H9 (cell line): ENCODE data around the gene ILK. TPM values are rescaled to one million over a fixed set of nuclear protein-coding genes. Genes with fewer than 3 reads are reported as not detected.

Source experiments
- DNase-seq: peaks from one replicate; pipeline ENCODE4 v3.0.0-alpha.2; 2017
- H2AFZ ChIP-seq: one replicate; pipeline ENCODE4 v1.6.1; 2013; ENCODE audit warnings: mild to moderate bottlenecking, low read length, control low read depth, moderate library complexity
- H2AK5ac ChIP-seq: 2 replicates; pipeline ENCODE4 v1.6.1; 2013; ENCODE audit warnings: low read length, control low read depth, mixed read lengths; ENCODE audit not compliant: insufficient read length
- H2BK120ac ChIP-seq: one replicate; pipeline ENCODE4 v1.6.1; 2013; ENCODE audit warnings: low read depth, mild to moderate bottlenecking, low read length, control low read depth, inconsistent platforms; ENCODE audit not compliant: poor library complexity, severe bottlenecking
- H2BK12ac ChIP-seq: 2 replicates; pipeline ENCODE4 v1.6.1; 2013; ENCODE audit warnings: low read length, control low read depth, mixed read lengths, low read depth; ENCODE audit not compliant: insufficient read length
- H2BK15ac ChIP-seq: 2 replicates; pipeline ENCODE4 v1.6.1; 2013; ENCODE audit warnings: low read depth, low read length, control low read depth
- H2BK20ac ChIP-seq: one replicate; pipeline ENCODE4 v1.6.1; 2013; ENCODE audit warnings: low read depth, mild to moderate bottlenecking, low read length, control low read depth, inconsistent platforms; ENCODE audit not compliant: poor library complexity, severe bottlenecking
- H2BK5ac ChIP-seq: 2 replicates; pipeline ENCODE4 v1.6.1; 2013; ENCODE audit warnings: low read length, control low read depth, mixed read lengths; ENCODE audit not compliant: insufficient read length
- H3K14ac ChIP-seq: 2 replicates; pipeline ENCODE4 v1.6.1; 2013; ENCODE audit warnings: low read length, control low read depth; ENCODE audit not compliant: insufficient read depth
- H3K18ac ChIP-seq: 2 replicates; pipeline ENCODE4 v1.6.1; 2013; ENCODE audit warnings: low read depth, mild to moderate bottlenecking, mixed read lengths, low read length, control low read depth; ENCODE audit not compliant: insufficient read length
- H3K23ac ChIP-seq: 2 replicates; pipeline ENCODE4 v1.6.1; 2013; ENCODE audit warnings: low read length, control low read depth, mixed read lengths, low read depth; ENCODE audit not compliant: insufficient read length
- H3K23me2 ChIP-seq: 2 replicates; pipeline ENCODE4 v1.6.1; 2013; ENCODE audit warnings: low read depth, mild to moderate bottlenecking, mixed read lengths, low read length, control low read depth; ENCODE audit not compliant: insufficient read length, poor library complexity, severe bottlenecking
- H3K27ac ChIP-seq: 2 replicates; pipeline ENCODE4 v1.5.1; 2013; ENCODE audit warnings: low read length, control low read depth, mixed read lengths, low read depth; ENCODE audit not compliant: insufficient read length
- H3K27me3 ChIP-seq: 2 replicates; pipeline ENCODE4 v1.6.1; 2013; ENCODE audit warnings: low read length, control low read depth, inconsistent platforms; ENCODE audit not compliant: insufficient read depth
- H3K4ac ChIP-seq: 2 replicates; pipeline ENCODE4 v1.6.1; 2013; ENCODE audit warnings: low read depth, mild to moderate bottlenecking, control low read depth, inconsistent platforms, low read length, moderate library complexity
- H3K4me1 ChIP-seq: 2 replicates; pipeline ENCODE4 v1.6.1; 2013; ENCODE audit warnings: low read length, control low read depth, inconsistent platforms; ENCODE audit not compliant: insufficient read depth
- H3K4me2 ChIP-seq: 2 replicates; pipeline ENCODE4 v1.6.1; 2013; ENCODE audit warnings: low read length, control low read depth, mixed read lengths; ENCODE audit not compliant: insufficient read length, insufficient read depth
- H3K56ac ChIP-seq: 2 replicates; pipeline ENCODE4 v1.6.1; 2013; ENCODE audit warnings: low read depth, mild to moderate bottlenecking, mixed read lengths, low read length, control low read depth; ENCODE audit not compliant: insufficient read length
- H3K79me1 ChIP-seq: 2 replicates; pipeline ENCODE4 v1.6.1; 2013; ENCODE audit warnings: low read depth, mild to moderate bottlenecking, moderate library complexity, low read length, control low read depth, inconsistent platforms; ENCODE audit not compliant: insufficient read depth, poor library complexity, severe bottlenecking
- H3K79me2 ChIP-seq: 2 replicates; pipeline ENCODE4 v1.6.1; 2013; ENCODE audit warnings: low read length, control low read depth, inconsistent platforms; ENCODE audit not compliant: insufficient read depth
- H3K9ac ChIP-seq: 2 replicates; pipeline ENCODE4 v1.6.1; 2013; ENCODE audit warnings: low read length, control low read depth, mixed read lengths; ENCODE audit not compliant: insufficient read length; ENCODE audit errors: extremely low read depth
- H3K9me3 ChIP-seq: one replicate; pipeline ENCODE4 v1.6.1; 2013; ENCODE audit warnings: low read depth, low read length, inconsistent platforms; ENCODE audit not compliant: control insufficient read depth
- H3T11ph ChIP-seq: one replicate; pipeline ENCODE4 v1.6.1; 2013; ENCODE audit warnings: mild to moderate bottlenecking, low read length, control low read depth, inconsistent platforms
- H4K20me1 ChIP-seq: one replicate; pipeline ENCODE4 v1.6.1; 2013; ENCODE audit not compliant: control insufficient read depth, insufficient read length, insufficient read depth
- H4K5ac ChIP-seq: 2 replicates; pipeline ENCODE4 v1.6.1; 2013; ENCODE audit warnings: low read depth, mild to moderate bottlenecking, mixed read lengths, low read length, control low read depth; ENCODE audit not compliant: insufficient read length
- H4K8ac ChIP-seq: replicated peaks from 2 replicates; pipeline ENCODE4 v1.6.1; 2013; ENCODE audit warnings: low read length, control low read depth, mixed read lengths, low read depth; ENCODE audit not compliant: insufficient read length
- H4K91ac ChIP-seq: 2 replicates; pipeline ENCODE4 v1.6.1; 2013; ENCODE audit warnings: low read depth, mild to moderate bottlenecking, moderate library complexity, mixed read lengths, low read length, control low read depth; ENCODE audit not compliant: insufficient read length
- H3K27ac Mint-ChIP-seq, 3 experiments: 2 replicates in 2 of 3; 3 replicates in 1 of 3; pipeline ENCODE4 v1.8.0; 2020 to 2021; ENCODE audit warnings: mixed read lengths in 3 of 3, mild to moderate bottlenecking in 1 of 3, moderate library complexity in 1 of 3
- H3K27me3 Mint-ChIP-seq: 2 replicates; pipeline ENCODE4 v1.8.0; 2021; ENCODE audit warnings: low read depth, mild to moderate bottlenecking, moderate library complexity, mixed read lengths
- H3K36me3 Mint-ChIP-seq, 3 experiments: 2 replicates in 2 of 3; 3 replicates in 1 of 3; pipeline ENCODE4 v1.8.0; 2020 to 2021; ENCODE audit warnings: low read depth in 3 of 3, mixed read lengths in 3 of 3; ENCODE audit not compliant: insufficient read depth in 1 of 3
- H3K4me1 Mint-ChIP-seq, 2 experiments: 2 replicates each; pipeline ENCODE4 v1.8.0; 2020; ENCODE audit warnings: mixed read lengths in 2 of 2
- H3K4me3 Mint-ChIP-seq, 2 experiments: 2 replicates in 1 of 2; 3 replicates in 1 of 2; pipeline ENCODE4 v1.8.0; 2020 to 2021; ENCODE audit warnings: mild to moderate bottlenecking in 2 of 2, mixed read lengths in 2 of 2, moderate library complexity in 1 of 2
- H3K9me3 Mint-ChIP-seq, 2 experiments: 2 replicates in 1 of 2; 3 replicates in 1 of 2; pipeline ENCODE4 v1.8.0; 2020; ENCODE audit warnings: mild to moderate bottlenecking in 2 of 2, mixed read lengths in 2 of 2, moderate library complexity in 1 of 2
- CTCF ChIP-seq: fragments of 200-600 bp; sonication (generic); conservative IDR thresholded peaks from 3 replicates; pipeline ENCODE4 v1.8.0; 2021; ENCODE audit warnings: antibody characterized with exemption, mild to moderate bottlenecking
- WGBS: extraction: QIAGEN DNeasy Blood & Tissue Kit; methylation state at CpG from one replicate; pipeline ENCODE4 v1.1.7; 2013; ENCODE audit warnings: missing lambda C conversion rate, low lambda C conversion rate, mixed read lengths; ENCODE audit not compliant: insufficient read length; ENCODE audit errors: extremely low coverage; 5-methylcytosine and 5-hydroxymethylcytosine counted together
- total RNA-seq: library from RNA; stranded (reverse); gene quantifications from 2 replicates; pipeline ENCODE4 v1.2.1, GENCODE V29; 2021

Gene ILK
- total RNA-seq, 1 experiment from 2014 or later, result 100 TPM

- H2BK120ac ChIP-seq, result no peak overlapping the region
- no peak overlapping the region for H3K4me2 ChIP-seq
- no peak overlapping the region for H3K18ac ChIP-seq
- Mint-ChIP-seq H3K9me3 (no peaks in the 10 kb centered on the region), H3K4me1 (no peaks in the 10 kb centered on the region), H3K27me3 (peaks cover under 1% of the 10 kb centered on the region; the same call in 1 of the 2 replicates), H3K27ac (no peak overlapping the region), H3K36me3 (no peaks in the 10 kb centered on the region; a peak in 1 of 7 replicates), H3K4me3 (no peak overlapping the region)
- no peaks in the 10 kb centered on the region for H3K79me2 ChIP-seq
- H3K4ac ChIP-seq, result no peak overlapping the region
- no peak overlapping the region for H3T11ph ChIP-seq
- H2AK5ac ChIP-seq, result no peak overlapping the region
- no peaks in the 10 kb centered on the region for H3K4me1 ChIP-seq
- H3K27ac ChIP-seq, result no peak overlapping the region
- no peak for DNase-seq
- H4K91ac ChIP-seq, result no peak overlapping the region
- H2BK20ac ChIP-seq, result no peak overlapping the region
- H3K9ac ChIP-seq, result no peak overlapping the region
- no peak overlapping the region for H2AFZ ChIP-seq
- no peak overlapping the region for H2BK5ac ChIP-seq
- H2BK15ac ChIP-seq, result no peak overlapping the region
- no peak overlapping the region for H2BK12ac ChIP-seq
- H4K20me1 ChIP-seq, result no peaks in the 10 kb centered on the region
- no peak overlapping the region for H3K14ac ChIP-seq
- no peak overlapping the region for H3K56ac ChIP-seq
- no CpG with 5 or more reads among the region's 4 CpGs for WGBS
- H3K79me1 ChIP-seq, result no peaks in the 10 kb centered on the region
- H4K8ac ChIP-seq, result no peak overlapping the region
- no peak overlapping the region for H4K5ac ChIP-seq
- no peaks in the 10 kb centered on the region for H3K23me2 ChIP-seq
- no peaks in the 10 kb centered on the region for H3K9me3 ChIP-seq
- no peak overlapping the region for H3K23ac ChIP-seq
- H3K27me3 ChIP-seq, result no peaks in the 10 kb centered on the region
- no peak for TF ChIP-seq CTCF
These were observed 34.9 kb downstream of the ILK start for GRCh38 chr11:6638429-6638828.
